ENCODE data around the gene CDKN2C.
"Not testable (repeated sequence)": the region's sequence is repeated elsewhere in the genome, so short reads cannot be mapped to it uniquely, and the experiment has no call there.

The CDKN2C gene

GRCh38 chr1:50949286-50949982, 20.6 kb upstream of the CDKN2C start:
- CTCF ChIA-PET = interaction anchor here (0.8 kb wide), 1 partner anchor 240 kb away, joined by 3 read pairs; no protein-coding TSS in a partner anchor
- DNase-seq = no peak
- Mint-ChIP-seq H3K4me1 (peaks cover 8% of the 10 kb centered on the region), H3K27ac (no peak overlapping the region), H3K9me3 (no peaks in the 10 kb centered on the region), H3K36me3 (peaks cover 14% of the 10 kb centered on the region), H3K4me3 (no peak overlapping the region), H3K27me3 (no peaks in the 10 kb centered on the region)

GRCh38 chr1:50950396-50950795, 19.6 kb upstream of the CDKN2C start:
- CTCF ChIA-PET = no interaction called here
- no peak for DNase-seq
- no peak overlapping the region for H3K27ac Mint-ChIP-seq
- no peaks in the 10 kb centered on the region for H3K27me3 Mint-ChIP-seq
- no peaks in the 10 kb centered on the region for H3K9me3 Mint-ChIP-seq
- peaks cover 10% of the 10 kb centered on the region for H3K4me1 Mint-ChIP-seq
- no peak overlapping the region for H3K4me3 Mint-ChIP-seq
- H3K36me3 Mint-ChIP-seq = peaks cover 14% of the 10 kb centered on the region

- CTCF ChIA-PET, H3K27me3 Mint-ChIP-seq, DNase-seq, H3K9me3 Mint-ChIP-seq, H3K27ac Mint-ChIP-seq, H3K4me3 Mint-ChIP-seq: not testable (repeated sequence)
- Mint-ChIP-seq H3K36me3 (peaks cover 18% of the 10 kb centered on the region), H3K4me1 (peaks cover 11% of the 10 kb centered on the region)
These were observed 17.5 kb upstream of the CDKN2C start for GRCh38 chr1:50952566-50952965.

- H3K9me3 Mint-ChIP-seq = no peaks in the 10 kb centered on the region
- no peak overlapping the region for H3K4me3 Mint-ChIP-seq
- peaks cover 21% of the 10 kb centered on the region for H3K4me1 Mint-ChIP-seq
- CTCF ChIA-PET = interaction anchor here (0.9 to 1.6 kb wide), 2 partner anchors 14 to 26 kb away, joined by 3 to 4 read pairs; no protein-coding TSS in a partner anchor
- H3K36me3 Mint-ChIP-seq = peaks cover 15% of the 10 kb centered on the region
- DNase-seq = no peak
- H3K27me3 Mint-ChIP-seq = peaks cover 2% of the 10 kb centered on the region
- no peak overlapping the region for H3K27ac Mint-ChIP-seq
These were observed 14.9 kb upstream of the CDKN2C start for GRCh38 chr1:50955116-50955515.

GRCh38 chr1:50959303-50959912, 10.6 kb upstream of the CDKN2C start:
- peaks cover 5% of the 10 kb centered on the region for H3K36me3 Mint-ChIP-seq
- H3K27ac Mint-ChIP-seq = peak overlapping the region; percentile 91
- H3K27me3 Mint-ChIP-seq = peaks cover 3% of the 10 kb centered on the region
- H3K4me3 Mint-ChIP-seq = peak overlapping the region; percentile 78
- H3K4me1 Mint-ChIP-seq = peaks cover 31% of the 10 kb centered on the region
- H3K9me3 Mint-ChIP-seq = no peaks in the 10 kb centered on the region
- CTCF ChIA-PET = interaction anchor here (1.5 to 1.7 kb wide), 2 partner anchors 30 to 230 kb away, joined by 5 to 6 read pairs; no protein-coding TSS in a partner anchor
- DNase-seq = no peak

GRCh38 chr1:50959913-50960844, 9.9 kb upstream of the CDKN2C start, which contains the start of gene FAF1:
TSS of gene FAF1 (minus strand) at chr1:50960267. CDS start at chr1:50959811, 456 bp downstream.
- Mint-ChIP-seq H3K9me3 (no peaks in the 10 kb centered on the region), H3K27ac (peak within 1 kb of the TSS; percentile 92), H3K36me3 (peaks cover 5% of the 10 kb centered on the region), H3K27me3 (peaks cover 10% of the 10 kb centered on the region), H3K4me3 (peak within 1 kb of the TSS; percentile 80), H3K4me1 (peaks cover 29% of the 10 kb centered on the region)
- CTCF ChIA-PET = interaction anchor here (1.2 to 3.0 kb wide), 4 partner anchors 9 to 229 kb away, joined by 3 to 10 read pairs (median 4); partner anchors contain the start of gene CDKN2C
- peak; percentile 98 for DNase-seq

GRCh38 chr1:50964863-50965262, 5.2 kb upstream of the CDKN2C start:
- peaks cover 19% of the 10 kb centered on the region for H3K4me1 Mint-ChIP-seq
- DNase-seq = no peak
- no peak overlapping the region for H3K27ac Mint-ChIP-seq
- no peak overlapping the region for H3K4me3 Mint-ChIP-seq
- CTCF ChIA-PET = no interaction called here
- no peaks in the 10 kb centered on the region for H3K9me3 Mint-ChIP-seq
- peaks cover 14% of the 10 kb centered on the region for H3K27me3 Mint-ChIP-seq
- peaks cover 6% of the 10 kb centered on the region for H3K36me3 Mint-ChIP-seq

- peaks cover 23% of the 10 kb centered on the region for H3K36me3 Mint-ChIP-seq
- CTCF ChIA-PET = interaction anchor here (1.1 kb wide), 1 partner anchor 37 kb away, joined by 3 read pairs; no protein-coding TSS in a partner anchor
- peaks cover 10% of the 10 kb centered on the region for H3K27me3 Mint-ChIP-seq
- no peaks in the 10 kb centered on the region for H3K9me3 Mint-ChIP-seq
- H3K4me3 Mint-ChIP-seq = peak overlapping the region; percentile 100
- DNase-seq = no peak
- H3K27ac Mint-ChIP-seq = peak overlapping the region; percentile 100
- H3K4me1 Mint-ChIP-seq = peaks cover 23% of the 10 kb centered on the region
These were observed 3.1 kb upstream of the CDKN2C start for GRCh38 chr1:50966991-50967390.

GRCh38 chr1:50967416-50968157, 2.5 kb upstream of the CDKN2C start:
- Mint-ChIP-seq H3K36me3 (peaks cover 24% of the 10 kb centered on the region), H3K4me1 (peaks cover 25% of the 10 kb centered on the region), H3K27ac (peak overlapping the region; percentile 100), H3K27me3 (peaks cover 10% of the 10 kb centered on the region), H3K4me3 (peak overlapping the region; percentile 100), H3K9me3 (no peaks in the 10 kb centered on the region)
- CTCF ChIA-PET = interaction anchor here (2.0 to 2.3 kb wide), 2 partner anchors 9 to 38 kb away, joined by 8 to 9 read pairs; no protein-coding TSS in a partner anchor
- no peak for DNase-seq

GRCh38 chr1:50968158-50968820, 1.8 kb upstream of the CDKN2C start:
- Mint-ChIP-seq H3K27ac (peak overlapping the region; percentile 100), H3K4me3 (peak overlapping the region; percentile 100), H3K4me1 (peaks cover 32% of the 10 kb centered on the region), H3K36me3 (peaks cover 27% of the 10 kb centered on the region), H3K9me3 (no peaks in the 10 kb centered on the region), H3K27me3 (peaks cover 10% of the 10 kb centered on the region)
- CTCF ChIA-PET = interaction anchor here (0.9 to 2.3 kb wide), 4 partner anchors 8 to 39 kb away, joined by 3 to 9 read pairs (median 6); partner anchors contain the start of gene FAF1
- peak; percentile 90 for DNase-seq

- H3K9me3 Mint-ChIP-seq = no peaks in the 10 kb centered on the region
- peaks cover 34% of the 10 kb centered on the region for H3K36me3 Mint-ChIP-seq
- H3K27ac Mint-ChIP-seq = peak overlapping the region; percentile 100
- H3K27me3 Mint-ChIP-seq = peaks cover 13% of the 10 kb centered on the region
- CTCF ChIA-PET = interaction anchor here (0.7 to 2.3 kb wide), 6 partner anchors 8 to 328 kb away, joined by 3 to 9 read pairs (median 4); partner anchors contain the start of gene FAF1
- H3K4me3 Mint-ChIP-seq = peak overlapping the region; percentile 100
- DNase-seq = peak; percentile 60
- H3K4me1 Mint-ChIP-seq = peaks cover 39% of the 10 kb centered on the region
These were observed 1.0 kb upstream of the CDKN2C start for GRCh38 chr1:50968821-50969610.

GRCh38 chr1:50970509-50970887, 453 bp downstream of the CDKN2C start:
- Mint-ChIP-seq H3K4me3 (peak overlapping the region; percentile 94), H3K9me3 (no peaks in the 10 kb centered on the region), H3K4me1 (peaks cover 47% of the 10 kb centered on the region), H3K27me3 (peaks cover 4% of the 10 kb centered on the region), H3K27ac (peak overlapping the region; percentile 96), H3K36me3 (peaks cover 46% of the 10 kb centered on the region)
- CTCF ChIA-PET = interaction anchor here (0.6 to 0.7 kb wide), 3 partner anchors 40 to 219 kb away, joined by 3 read pairs; no protein-coding TSS in a partner anchor
- no peak for DNase-seq
